Measurements from ENCODE around the gene PJA2. TPM values are rescaled to one million over a fixed set of nuclear protein-coding genes. Genes with fewer than 3 reads are reported as not detected.

PJA2 gene
- total RNA-seq, 1 donor from 2014 or later = 78.2 TPM

DNA sequence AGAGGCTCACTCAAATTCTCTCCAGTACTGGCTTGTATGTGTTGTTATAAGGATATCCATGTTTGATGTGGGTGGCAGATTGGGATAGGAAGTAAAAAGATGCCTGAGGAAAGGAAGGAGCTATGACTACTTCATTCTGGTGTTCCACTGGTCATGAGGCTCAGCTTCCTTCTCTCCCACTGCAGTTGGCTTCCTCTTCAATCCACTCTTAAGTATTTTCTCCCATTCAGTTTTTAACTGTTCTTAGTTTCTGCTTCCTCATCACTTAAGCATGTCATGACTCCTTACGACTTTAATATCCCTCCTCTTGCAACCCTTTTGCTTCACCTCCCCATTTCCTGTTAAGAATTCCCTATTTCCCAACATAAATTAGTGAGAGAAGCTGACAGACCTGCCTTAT is 81.1 kb downstream of the PJA2 start:
- Mint-ChIP-seq H3K27ac (ENCODE audit: unreplicated experiment) (peak overlapping the region; percentile 6), H3K27me3 (ENCODE audit: unreplicated experiment) (peaks cover 3% of the 10 kb centered on the region), H3K9me3 (ENCODE audit: unreplicated experiment) (no peaks in the 10 kb centered on the region), H3K4me3 (ENCODE audit: unreplicated experiment) (no peak overlapping the region), H3K36me3 (ENCODE audit: low read depth, unreplicated experiment) (peaks cover 3% of the 10 kb centered on the region), H3K4me1 (ENCODE audit: unreplicated experiment) (peaks cover 46% of the 10 kb centered on the region)
- DNase-seq (ENCODE audit: low spot score) = no peak
- TF ChIP-seq, protein P1, sequence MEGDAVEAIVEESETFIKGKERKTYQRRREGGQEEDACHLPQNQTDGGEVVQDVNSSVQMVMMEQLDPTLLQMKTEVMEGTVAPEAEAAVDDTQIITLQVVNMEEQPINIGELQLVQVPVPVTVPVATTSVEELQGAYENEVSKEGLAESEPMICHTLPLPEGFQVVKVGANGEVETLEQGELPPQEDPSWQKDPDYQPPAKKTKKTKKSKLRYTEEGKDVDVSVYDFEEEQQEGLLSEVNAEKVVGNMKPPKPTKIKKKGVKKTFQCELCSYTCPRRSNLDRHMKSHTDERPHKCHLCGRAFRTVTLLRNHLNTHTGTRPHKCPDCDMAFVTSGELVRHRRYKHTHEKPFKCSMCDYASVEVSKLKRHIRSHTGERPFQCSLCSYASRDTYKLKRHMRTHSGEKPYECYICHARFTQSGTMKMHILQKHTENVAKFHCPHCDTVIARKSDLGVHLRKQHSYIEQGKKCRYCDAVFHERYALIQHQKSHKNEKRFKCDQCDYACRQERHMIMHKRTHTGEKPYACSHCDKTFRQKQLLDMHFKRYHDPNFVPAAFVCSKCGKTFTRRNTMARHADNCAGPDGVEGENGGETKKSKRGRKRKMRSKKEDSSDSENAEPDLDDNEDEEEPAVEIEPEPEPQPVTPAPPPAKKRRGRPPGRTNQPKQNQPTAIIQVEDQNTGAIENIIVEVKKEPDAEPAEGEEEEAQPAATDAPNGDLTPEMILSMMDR (IDR thresholded peaks at IDR 0.05; ENCODE audit: unreplicated experiment) = no peak

DNA sequence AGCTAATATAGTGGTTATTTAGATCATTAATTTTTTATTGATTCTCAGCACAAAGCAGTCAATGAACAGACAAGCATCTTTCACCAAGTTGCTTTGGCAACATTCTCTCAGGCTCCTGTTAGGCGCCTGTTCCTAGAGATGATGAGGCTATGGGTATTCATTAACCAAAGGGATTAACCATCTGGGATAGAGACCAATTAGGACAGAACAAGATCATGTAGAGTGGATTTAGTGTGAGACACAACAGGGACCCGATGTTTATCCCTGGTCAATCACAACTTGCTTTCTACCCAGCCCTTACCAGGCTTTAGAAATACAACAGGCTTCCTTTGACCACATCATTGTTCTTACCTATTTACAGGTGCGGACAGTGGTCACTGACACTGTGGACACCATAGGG is 82.2 kb downstream of the PJA2 start:
- no peak for DNase-seq (ENCODE audit: low spot score)
- peaks cover 3% of the 10 kb centered on the region for H3K27me3 Mint-ChIP-seq (ENCODE audit: unreplicated experiment)
- H3K4me1 Mint-ChIP-seq (ENCODE audit: unreplicated experiment) = peaks cover 48% of the 10 kb centered on the region
- no peaks in the 10 kb centered on the region for H3K9me3 Mint-ChIP-seq (ENCODE audit: unreplicated experiment)
- TF ChIP-seq, protein P1 (IDR thresholded peaks at IDR 0.05; ENCODE audit: unreplicated experiment) = no peak
- no peak overlapping the region for H3K27ac Mint-ChIP-seq (ENCODE audit: unreplicated experiment)
- peaks cover 3% of the 10 kb centered on the region for H3K36me3 Mint-ChIP-seq (ENCODE audit: low read depth, unreplicated experiment)
- H3K4me3 Mint-ChIP-seq (ENCODE audit: unreplicated experiment) = no peak overlapping the region

DNA sequence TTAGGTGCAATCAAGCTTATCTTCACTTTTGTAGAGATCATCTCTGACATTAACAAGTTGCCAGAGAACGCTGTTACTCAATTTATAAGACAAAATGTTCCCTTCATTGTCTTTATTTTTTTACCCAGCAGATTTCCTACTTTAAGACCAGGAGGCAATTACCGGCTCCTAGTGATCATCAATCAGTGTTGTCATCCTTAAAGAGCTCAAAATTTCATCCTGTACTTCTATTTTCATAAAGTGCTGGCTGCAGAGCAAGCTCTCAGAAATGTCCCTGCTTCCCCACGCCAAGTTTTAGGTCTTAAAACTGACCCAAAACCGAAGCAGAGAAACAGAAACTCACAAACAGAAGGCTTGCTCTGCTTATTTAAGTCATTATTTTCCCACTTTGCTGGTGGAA is 82.9 kb downstream of the PJA2 start:
- H3K9me3 Mint-ChIP-seq (ENCODE audit: unreplicated experiment) = no peaks in the 10 kb centered on the region
- H3K4me3 Mint-ChIP-seq (ENCODE audit: unreplicated experiment) = no peak overlapping the region
- peaks cover 46% of the 10 kb centered on the region for H3K4me1 Mint-ChIP-seq (ENCODE audit: unreplicated experiment)
- peaks cover 3% of the 10 kb centered on the region for H3K36me3 Mint-ChIP-seq (ENCODE audit: low read depth, unreplicated experiment)
- TF ChIP-seq, protein P1 (IDR thresholded peaks at IDR 0.05; ENCODE audit: unreplicated experiment) = no peak
- peaks cover 3% of the 10 kb centered on the region for H3K27me3 Mint-ChIP-seq (ENCODE audit: unreplicated experiment)
- DNase-seq (ENCODE audit: low spot score) = no peak
- peak overlapping the region; percentile 26 for H3K27ac Mint-ChIP-seq (ENCODE audit: unreplicated experiment)

DNA sequence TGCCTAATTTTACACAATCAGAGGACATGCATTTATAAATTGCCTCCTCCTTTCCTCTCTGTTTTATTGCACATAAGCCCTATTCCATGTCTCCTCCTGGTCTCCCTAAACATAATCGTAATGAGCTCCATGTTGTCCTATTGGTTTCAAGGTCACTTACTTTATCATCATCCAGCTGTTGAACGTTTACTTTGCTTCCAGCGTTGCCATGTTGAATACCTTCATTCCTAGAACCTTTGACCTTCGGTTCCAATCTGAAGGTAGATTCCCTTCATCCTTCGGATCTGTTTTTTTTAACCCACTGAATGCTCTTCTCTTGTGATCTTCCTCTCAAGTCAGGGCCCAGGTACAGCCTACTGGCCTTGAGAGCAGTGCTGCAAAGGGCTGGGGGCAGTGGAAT is 84.3 kb downstream of the PJA2 start:
- Mint-ChIP-seq H3K9me3 (ENCODE audit: unreplicated experiment) (no peaks in the 10 kb centered on the region), H3K27ac (ENCODE audit: unreplicated experiment) (peak overlapping the region; percentile 82), H3K36me3 (ENCODE audit: low read depth, unreplicated experiment) (peaks cover 6% of the 10 kb centered on the region), H3K4me3 (ENCODE audit: unreplicated experiment) (no peak overlapping the region), H3K4me1 (ENCODE audit: unreplicated experiment) (peaks cover 40% of the 10 kb centered on the region), H3K27me3 (ENCODE audit: unreplicated experiment) (peaks cover 5% of the 10 kb centered on the region)
- TF ChIP-seq, protein P1 (IDR thresholded peaks at IDR 0.05; ENCODE audit: unreplicated experiment) = no peak
- no peak for DNase-seq (ENCODE audit: low spot score)

DNA sequence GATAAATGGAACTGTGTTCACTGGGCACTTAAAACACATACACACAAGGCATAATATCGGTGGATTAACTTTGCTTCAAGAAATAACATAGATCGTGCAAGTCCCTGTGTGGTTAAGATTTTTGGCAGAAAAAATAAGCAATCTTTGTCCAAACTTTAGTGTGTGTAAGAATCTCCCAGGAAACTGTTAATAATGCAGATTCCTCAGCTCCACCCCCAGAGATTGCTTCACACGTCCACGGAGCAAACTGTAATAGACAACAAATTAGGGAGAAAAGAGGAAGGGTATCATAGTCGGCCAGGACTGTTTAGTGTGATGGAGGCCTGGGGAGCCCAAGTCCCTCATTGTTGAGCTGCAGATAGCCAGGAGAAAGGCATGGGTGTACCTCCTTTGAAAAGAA is 84.8 kb downstream of the PJA2 start:
- no peak overlapping the region for H3K27ac Mint-ChIP-seq (ENCODE audit: unreplicated experiment)
- no peak overlapping the region for H3K4me3 Mint-ChIP-seq (ENCODE audit: unreplicated experiment)
- H3K36me3 Mint-ChIP-seq (ENCODE audit: low read depth, unreplicated experiment) = peaks cover 9% of the 10 kb centered on the region
- TF ChIP-seq, protein P1 (IDR thresholded peaks at IDR 0.05; ENCODE audit: unreplicated experiment) = no peak
- H3K9me3 Mint-ChIP-seq (ENCODE audit: unreplicated experiment) = no peaks in the 10 kb centered on the region
- no peak for DNase-seq (ENCODE audit: low spot score)
- H3K4me1 Mint-ChIP-seq (ENCODE audit: unreplicated experiment) = peaks cover 40% of the 10 kb centered on the region
- peaks cover 5% of the 10 kb centered on the region for H3K27me3 Mint-ChIP-seq (ENCODE audit: unreplicated experiment)

Measured in endothelial cell (in vitro differentiated cells).